C1 segment of cervical spinal cord (tissue), 14 donors: Measurements from ENCODE around the gene ANK2.
"Not testable (repeated sequence)": the region's sequence is repeated elsewhere in the genome, so short reads cannot be mapped to it uniquely, and the experiment has no call there.

Experiments used
- DNase-seq, 14 donors: peaks; one replicate each; lab custom pipeline; 2025; lab: John Stamatoyannopoulos, UW

Gene ANK2

GRCh38 chr4:113147498-113148111 lies 98.2 kb downstream of the ANK2 start:
- DNase-seq = no peak

- no peak for DNase-seq
Observed at GRCh38 chr4:113148925-113149324, 99.5 kb downstream of the ANK2 start.

- DNase-seq = no peak
Observed at GRCh38 chr4:113153529-113154101, 104.2 kb downstream of the ANK2 start.

GRCh38 chr4:113154281-113154680 lies 104.8 kb downstream of the ANK2 start:
- no peak for DNase-seq

- DNase-seq = no peak
Observed at GRCh38 chr4:113157086-113157857, 107.8 kb downstream of the ANK2 start.

- DNase-seq = no peak
Observed at GRCh38 chr4:113159942-113160545, 110.6 kb downstream of the ANK2 start.

- DNase-seq = no peak
Observed at GRCh38 chr4:113160548-113160947, 111.1 kb downstream of the ANK2 start.

GRCh38 chr4:113162089-113162488 lies 112.6 kb downstream of the ANK2 start:
- no peak for DNase-seq

GRCh38 chr4:113169368-113169767 lies 119.9 kb downstream of the ANK2 start:
- no peak for DNase-seq

GRCh38 chr4:113170115-113170804 lies 120.8 kb downstream of the ANK2 start:
- DNase-seq = no peak

- DNase-seq = no peak
Observed at GRCh38 chr4:113170805-113171468, 121.5 kb downstream of the ANK2 start.

GRCh38 chr4:113173126-113173792 lies 123.8 kb downstream of the ANK2 start:
- DNase-seq = no peak

- DNase-seq = no peak
Observed at GRCh38 chr4:113173793-113174264, 124.4 kb downstream of the ANK2 start.

- DNase-seq = no peak
Observed at GRCh38 chr4:113179091-113179490, 129.6 kb downstream of the ANK2 start.

- DNase-seq = peak in 1 of 14 donors; percentile 67
Observed at GRCh38 chr4:113179996-113180395, 130.5 kb downstream of the ANK2 start.

GRCh38 chr4:113181289-113182007 lies 132.0 kb downstream of the ANK2 start:
- peak in 1 of 14 donors; percentile 90 for DNase-seq

- no peak for DNase-seq
Observed at GRCh38 chr4:113183032-113183605, 133.7 kb downstream of the ANK2 start.

GRCh38 chr4:113186220-113186619 lies 136.8 kb downstream of the ANK2 start:
- DNase-seq = not testable (repeated sequence)

- no peak for DNase-seq
Observed at GRCh38 chr4:113186913-113187312, 137.5 kb downstream of the ANK2 start.

- DNase-seq = no peak
Observed at GRCh38 chr4:113187358-113187757, 137.9 kb downstream of the ANK2 start.
